A549 (cell line): ENCODE data around the gene TLDC2. TPM values are rescaled to one million over a fixed set of nuclear protein-coding genes. Genes with fewer than 3 reads are reported as not detected.

Experiments
- ATAC-seq, 2 experiments: fragments of 200-7000 bp in 1 of 2; fragments of >200 bp in 1 of 2; cut with Nextera tagmentation in 1 of 2; cut with Tn5 transposase in 1 of 2; 3 replicates each; pipeline versions ENCODE4 v1.8.0 to v1.9.1; 2018 to 2020; ENCODE audit warnings: mild to moderate bottlenecking in 1 of 2, moderate library complexity in 1 of 2
- CTCF ChIA-PET: fragments of 300-600 bp; sonication (Branson Sonifier 250); formaldehyde crosslinking; extraction: SDS; loops from one replicate; lab custom pipeline; 2021; ENCODE audit warnings: antibody characterized with exemption, inconsistent platforms; lab: Yijun Ruan, JAX
- POLR2A ChIA-PET: fragments of 350-600 bp; formaldehyde crosslinking; extraction: SDS; loops from one replicate; lab custom pipeline; 2021; ENCODE audit warnings: antibody characterized with exemption, inconsistent platforms; lab: Yijun Ruan, JAX
- DNase-seq, 2 experiments: peaks; one replicate each; pipeline versions ENCODE4 v3.0.0 to v3.0.0-alpha.2; 2011 to 2016; ENCODE audit warnings: low read depth in 1 of 2, low spot score in 1 of 2
- FAIRE-seq: peaks from 2 replicates; lab custom pipeline; 2011; peaks lifted over from hg19 to GRCh38; lab: Jason Lieb, UNC
- H3K27ac ChIP-seq, 2 experiments: fragments of >200 bp; sonication (Bioruptor Twin); formaldehyde crosslinking; 3 replicates each; pipeline ENCODE4 v1.5.1; 2016 to 2017
- H3K4me1 ChIP-seq: fragments of >200 bp; sonication (Bioruptor Twin); formaldehyde crosslinking; 3 replicates; pipeline ENCODE4 v1.6.1; 2016
- H3K4me2 ChIP-seq: fragments of >200 bp; sonication (Bioruptor Twin); formaldehyde crosslinking; 3 replicates; pipeline ENCODE4 v1.6.1; 2016
- H3K4me3 ChIP-seq: fragments of >200 bp; sonication (Bioruptor Twin); formaldehyde crosslinking; 3 replicates; pipeline ENCODE4 v1.5.1; 2016
- H3K9me3 ChIP-seq: fragments of >200 bp; sonication (Bioruptor Twin); formaldehyde crosslinking; 3 replicates; pipeline ENCODE4 v1.6.1; 2016
- BHLHE40 ChIP-seq: IDR thresholded peaks from 2 replicates; pipeline ENCODE4 v1.6.1; 2012; ENCODE audit warnings: low read depth, low read length, inconsistent platforms
- CEBPB ChIP-seq, 2 experiments: fragments of >200 bp in 1 of 2; sonication (Bioruptor Twin) in 1 of 2; formaldehyde crosslinking in 1 of 2; IDR thresholded peaks; 2 replicates each; pipeline ENCODE4 v1.6.1; 2012 to 2016
- CHD4 ChIP-seq: fragments of 200-600 bp; sonication (generic); IDR thresholded peaks from 2 replicates; pipeline ENCODE4 v1.6.1; 2016; ENCODE audit warnings: antibody characterized with exemption, mild to moderate bottlenecking, borderline replicate concordance
- FOSB ChIP-seq: fragments of 250-450 bp; sonication (Bioruptor Pico); IDR thresholded peaks from 2 replicates; pipeline ENCODE4 v1.5.0; 2020; ENCODE audit warnings: mild to moderate bottlenecking, moderate library complexity
- FOSL2 ChIP-seq, 2 experiments: fragments of 450-650 bp in 1 of 2; fragments of >200 bp in 1 of 2; sonication (Bioruptor Twin) in 1 of 2; formaldehyde crosslinking; IDR thresholded peaks; 2 replicates each; pipeline versions ENCODE4 v1.5.0 to v1.6.1; 2016 to 2020; ENCODE audit warnings: mild to moderate bottlenecking in 1 of 2, moderate library complexity in 1 of 2
- KDM1A ChIP-seq: fragments of 200-600 bp; sonication (generic); IDR thresholded peaks from 2 replicates; pipeline ENCODE4 v1.6.1; 2016; ENCODE audit warnings: low read depth, mild to moderate bottlenecking
- NFE2L2 ChIP-seq: fragments of 150-350 bp; conservative IDR thresholded peaks from 2 replicates; pipeline ENCODE4 v1.6.1; 2014; ENCODE audit warnings: low read length
- NR3C1 ChIP-seq: fragments of >200 bp; sonication (Bioruptor Twin); formaldehyde crosslinking; IDR thresholded peaks from 3 replicates; pipeline ENCODE4 v1.6.1; 2017
- PHF8 ChIP-seq: fragments of 200-600 bp; sonication (generic); IDR thresholded peaks from 2 replicates; pipeline ENCODE4 v1.6.1; 2016; ENCODE audit warnings: low read depth, mild to moderate bottlenecking, antibody characterized with exemption, moderate library complexity, borderline replicate concordance
- POLR2A ChIP-seq: IDR thresholded peaks from 2 replicates; pipeline ENCODE4 v1.6.1; 2012; ENCODE audit warnings: mild to moderate bottlenecking, low read length
- POLR2AphosphoS2 ChIP-seq: conservative IDR thresholded peaks from 2 replicates; pipeline ENCODE4 v1.6.1; 2012; ENCODE audit warnings: low read length, improper control_type of control experiment, inconsistent platforms
- RFX5 ChIP-seq: fragments of 450-650 bp; IDR thresholded peaks from 2 replicates; pipeline ENCODE4 v1.7.1; 2014; ENCODE audit warnings: antibody characterized with exemption, mild to moderate bottlenecking, moderate library complexity
- ZC3H11A ChIP-seq: fragments of 450-650 bp; IDR thresholded peaks from 2 replicates; pipeline ENCODE4 v1.6.1; 2014; ENCODE audit warnings: antibody characterized with exemption, mild to moderate bottlenecking
- WGBS: methylation state at CpG from one replicate; pipeline ENCODE4 v1.1.6; 2017; ENCODE audit errors: missing lambda C conversion rate; 5-methylcytosine and 5-hydroxymethylcytosine counted together
- polyA plus RNA-seq, 4 experiments: library from polyadenylated mRNA; depleted of rRNA in 3 of 4; stranded (reverse); fragments of >200 nt; fragmentation: RNase III in 1 of 4; extraction: RNeasy Plus Mini Kit Qiagen cat#74134 plus additional on column Dnase treatment in 1 of 4; gene quantifications; 2 replicates in 3 of 4; 3 replicates in 1 of 4; pipeline ENCODE4 v1.2.3, GENCODE V29; 2011 to 2017
- TF ChIP-seq, protein P1 (sequence below): fragments of >200 bp; sonication (Bioruptor Twin); formaldehyde crosslinking; IDR thresholded peaks from 2 replicates; pipeline ENCODE4 v1.6.1; 2016
- TF ChIP-seq, protein P2 (sequence below): fragments of 150-350 bp; IDR thresholded peaks from 2 replicates; pipeline ENCODE4 v1.6.1; 2014; ENCODE audit warnings: low read depth, mild to moderate bottlenecking, low read length
- TF ChIP-seq, protein P3 (sequence below): fragments of >200 bp; sonication (Bioruptor Twin); formaldehyde crosslinking; IDR thresholded peaks from 3 replicates; pipeline ENCODE4 v1.6.1; 2016
- TF ChIP-seq, protein P4 (sequence below): fragments of >200 bp; sonication (Bioruptor Twin); formaldehyde crosslinking; IDR thresholded peaks from 3 replicates; pipeline ENCODE4 v1.5.1; 2016
- TF ChIP-seq, protein P5 (sequence below): IDR thresholded peaks from 2 replicates; pipeline ENCODE4 v1.6.1; 2012

The TLDC2 gene
- polyA plus RNA-seq, 2 of the 4 experiments (the other 2 are of a cell fraction): 0.17 TPM; not detected in 1

DNA sequence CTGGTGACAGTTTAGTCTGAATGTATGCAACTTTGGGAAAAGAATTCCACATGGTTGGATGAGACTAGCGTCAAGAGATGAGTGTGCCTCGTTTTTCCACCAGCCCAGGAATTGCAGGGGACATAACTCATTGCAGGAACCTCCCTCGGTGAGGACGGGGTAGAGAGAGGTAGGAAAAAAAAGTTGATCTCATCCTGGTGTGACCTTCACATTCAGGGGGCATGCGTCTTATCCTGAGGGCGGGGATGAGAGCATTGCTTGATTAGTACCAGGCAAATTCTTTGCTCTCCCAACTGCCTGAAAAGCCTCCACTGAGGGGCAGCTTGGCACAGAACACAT is 11.8 kb downstream of the TLDC2 start:
- WGBS: 51% methylated on average over 6 of the region's 6 CpGs
- DNase-seq (no peak), FAIRE-seq (no peak), ATAC-seq (no peak)
- CTCF ChIA-PET: interaction anchor here (0.6 to 4.6 kb wide), 14 partner anchors 9 to 482 kb away, joined by 3 to 39 read pairs (median 6); partner anchors contain the start of gene TLDC2
- Histone ChIP-seq H3K4me3 (no peak overlapping the region), H3K4me2 (no peak overlapping the region; the same call in 2 of the 3 replicates), H3K9me3 (no peaks in the 10 kb centered on the region), H3K27ac (no peak overlapping the region), H3K4me1 (no peaks in the 10 kb centered on the region)
- TF ChIP-seq PHF8: no peak
- TF ChIP-seq, protein P1, sequence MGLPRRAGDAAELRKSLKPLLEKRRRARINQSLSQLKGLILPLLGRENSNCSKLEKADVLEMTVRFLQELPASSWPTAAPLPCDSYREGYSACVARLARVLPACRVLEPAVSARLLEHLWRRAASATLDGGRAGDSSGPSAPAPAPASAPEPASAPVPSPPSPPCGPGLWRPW: no peak
- TF ChIP-seq FOSL2 (IDR thresholded peaks at IDR 0.05): no peak
- TF ChIP-seq FOSL2 (CRISPR knock-in tag; IDR thresholded peaks at IDR 0.05): no peak
- TF ChIP-seq, protein P2, sequence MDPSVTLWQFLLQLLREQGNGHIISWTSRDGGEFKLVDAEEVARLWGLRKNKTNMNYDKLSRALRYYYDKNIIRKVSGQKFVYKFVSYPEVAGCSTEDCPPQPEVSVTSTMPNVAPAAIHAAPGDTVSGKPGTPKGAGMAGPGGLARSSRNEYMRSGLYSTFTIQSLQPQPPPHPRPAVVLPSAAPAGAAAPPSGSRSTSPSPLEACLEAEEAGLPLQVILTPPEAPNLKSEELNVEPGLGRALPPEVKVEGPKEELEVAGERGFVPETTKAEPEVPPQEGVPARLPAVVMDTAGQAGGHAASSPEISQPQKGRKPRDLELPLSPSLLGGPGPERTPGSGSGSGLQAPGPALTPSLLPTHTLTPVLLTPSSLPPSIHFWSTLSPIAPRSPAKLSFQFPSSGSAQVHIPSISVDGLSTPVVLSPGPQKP: no peak
- no peak for TF ChIP-seq CHD4
- no peak for TF ChIP-seq FOSB (CRISPR knock-in tag)
- TF ChIP-seq CEBPB (IDR thresholded peaks at IDR 0.05): no peak
- TF ChIP-seq NR3C1: no peak
- TF ChIP-seq POLR2A: no peak
- TF ChIP-seq NFE2L2: no peak
- TF ChIP-seq, protein P3, sequence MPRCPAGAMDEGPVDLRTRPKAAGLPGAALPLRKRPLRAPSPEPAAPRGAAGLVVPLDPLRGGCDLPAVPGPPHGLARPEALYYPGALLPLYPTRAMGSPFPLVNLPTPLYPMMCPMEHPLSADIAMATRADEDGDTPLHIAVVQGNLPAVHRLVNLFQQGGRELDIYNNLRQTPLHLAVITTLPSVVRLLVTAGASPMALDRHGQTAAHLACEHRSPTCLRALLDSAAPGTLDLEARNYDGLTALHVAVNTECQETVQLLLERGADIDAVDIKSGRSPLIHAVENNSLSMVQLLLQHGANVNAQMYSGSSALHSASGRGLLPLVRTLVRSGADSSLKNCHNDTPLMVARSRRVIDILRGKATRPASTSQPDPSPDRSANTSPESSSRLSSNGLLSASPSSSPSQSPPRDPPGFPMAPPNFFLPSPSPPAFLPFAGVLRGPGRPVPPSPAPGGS: no peak
- POLR2A ChIA-PET: no interaction called here

DNA sequence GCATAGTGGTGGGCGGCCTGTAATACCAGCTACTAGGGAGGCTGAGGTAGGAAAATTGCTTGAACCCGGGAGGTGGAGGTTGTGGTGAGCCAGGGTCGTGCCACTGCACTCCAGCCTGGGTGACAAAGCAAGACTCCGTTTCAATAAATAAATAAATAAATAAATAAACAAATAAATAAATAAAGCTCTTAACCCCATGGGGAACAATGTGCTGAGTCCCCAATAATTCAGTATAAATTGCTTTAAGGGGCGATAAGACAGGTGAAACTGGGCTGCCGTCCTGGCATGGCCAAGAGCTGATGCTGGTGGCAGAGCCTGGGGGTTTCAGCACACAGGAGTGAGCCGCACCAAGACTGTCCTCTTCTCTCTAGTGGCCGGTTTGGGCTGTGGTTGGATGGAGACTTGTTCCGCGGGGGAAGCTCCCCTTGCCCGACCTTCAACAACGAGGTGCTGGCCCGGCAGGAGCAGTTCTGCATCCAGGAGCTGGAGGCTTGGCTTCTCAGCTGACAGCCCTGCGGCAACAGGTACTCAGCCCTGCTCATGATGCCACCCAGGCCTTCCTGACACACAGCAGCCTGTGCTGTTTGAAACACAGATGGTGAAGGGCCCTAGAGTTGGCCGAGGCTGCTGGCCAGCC is 13.1 kb downstream of the TLDC2 start:
- Histone ChIP-seq H3K4me2 (no peak overlapping the region), H3K4me3 (no peak overlapping the region), H3K9me3 (no peaks in the 10 kb centered on the region), H3K4me1 (no peaks in the 10 kb centered on the region), H3K27ac (no peak overlapping the region)
- DNase-seq (no peak), ATAC-seq (no peak), FAIRE-seq (no peak)
- TF ChIP-seq BHLHE40: no peak
- TF ChIP-seq, protein P2: no peak
- TF ChIP-seq, protein P3: no peak
- TF ChIP-seq, protein P4, sequence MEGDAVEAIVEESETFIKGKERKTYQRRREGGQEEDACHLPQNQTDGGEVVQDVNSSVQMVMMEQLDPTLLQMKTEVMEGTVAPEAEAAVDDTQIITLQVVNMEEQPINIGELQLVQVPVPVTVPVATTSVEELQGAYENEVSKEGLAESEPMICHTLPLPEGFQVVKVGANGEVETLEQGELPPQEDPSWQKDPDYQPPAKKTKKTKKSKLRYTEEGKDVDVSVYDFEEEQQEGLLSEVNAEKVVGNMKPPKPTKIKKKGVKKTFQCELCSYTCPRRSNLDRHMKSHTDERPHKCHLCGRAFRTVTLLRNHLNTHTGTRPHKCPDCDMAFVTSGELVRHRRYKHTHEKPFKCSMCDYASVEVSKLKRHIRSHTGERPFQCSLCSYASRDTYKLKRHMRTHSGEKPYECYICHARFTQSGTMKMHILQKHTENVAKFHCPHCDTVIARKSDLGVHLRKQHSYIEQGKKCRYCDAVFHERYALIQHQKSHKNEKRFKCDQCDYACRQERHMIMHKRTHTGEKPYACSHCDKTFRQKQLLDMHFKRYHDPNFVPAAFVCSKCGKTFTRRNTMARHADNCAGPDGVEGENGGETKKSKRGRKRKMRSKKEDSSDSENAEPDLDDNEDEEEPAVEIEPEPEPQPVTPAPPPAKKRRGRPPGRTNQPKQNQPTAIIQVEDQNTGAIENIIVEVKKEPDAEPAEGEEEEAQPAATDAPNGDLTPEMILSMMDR: no peak
- peak; percentile 43 for TF ChIP-seq ZC3H11A
- POLR2A ChIA-PET: no interaction called here
- CTCF ChIA-PET: interaction anchor here (0.6 to 4.6 kb wide), 10 partner anchors 10 to 384 kb away, joined by 3 to 39 read pairs (median 5); partner anchors contain the start of gene DSN1
- WGBS: 87% methylated on average over 15 of the region's 15 CpGs

DNA sequence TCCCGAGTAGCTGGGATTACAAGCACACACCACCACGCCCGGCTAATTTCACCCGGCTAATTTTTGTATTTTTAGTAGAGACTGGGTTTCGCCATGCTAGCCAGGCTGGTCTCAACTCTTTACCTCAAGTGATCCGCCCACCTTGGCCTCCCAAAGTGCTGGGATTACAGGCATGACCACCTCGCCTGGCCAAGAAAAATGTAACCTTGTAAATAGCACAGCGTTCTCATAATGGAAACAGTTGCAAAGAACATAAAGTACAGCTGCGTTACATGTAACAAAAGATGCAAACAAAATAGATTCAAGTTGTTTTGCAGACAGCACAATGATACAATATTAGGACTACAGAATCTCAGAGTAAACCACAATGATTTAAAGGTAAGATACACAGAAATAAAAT is 14.6 kb downstream of the TLDC2 start:
- H3K27ac ChIP-seq: no peak overlapping the region
- DNase-seq (no peak), FAIRE-seq (no peak), ATAC-seq (no peak)
- TF ChIP-seq RFX5: no peak
- TF ChIP-seq, protein P5, sequence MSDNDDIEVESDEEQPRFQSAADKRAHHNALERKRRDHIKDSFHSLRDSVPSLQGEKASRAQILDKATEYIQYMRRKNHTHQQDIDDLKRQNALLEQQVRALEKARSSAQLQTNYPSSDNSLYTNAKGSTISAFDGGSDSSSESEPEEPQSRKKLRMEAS: no peak
- TF ChIP-seq POLR2A: no peak
- TF ChIP-seq KDM1A: no peak
- no peak for TF ChIP-seq POLR2AphosphoS2
- ChIA-PET CTCF (no interaction called here), POLR2A (no interaction called here)
- H3K4me3 ChIP-seq: no peak overlapping the region
- no peaks in the 10 kb centered on the region for H3K9me3 ChIP-seq
- 76% methylated on average over 9 of the region's 9 CpGs for WGBS
- no peak overlapping the region for H3K4me2 ChIP-seq
- no peaks in the 10 kb centered on the region for H3K4me1 ChIP-seq
